HFFc6 (cell line): ENCODE data around the gene ESRRB. TPM values are rescaled to one million over a fixed set of nuclear protein-coding genes. Genes with fewer than 3 reads are reported as not detected.

Experiments
- DNase-seq: peaks from one replicate; pipeline ENCODE4 v3.0.0-alpha.2; 2018
- H3K27ac Mint-ChIP-seq: 2 replicates; pipeline ENCODE4 v1.8.0; 2020; ENCODE audit warnings: mild to moderate bottlenecking, mixed read lengths
- H3K27me3 Mint-ChIP-seq: 2 replicates; pipeline ENCODE4 v1.8.0; 2021; ENCODE audit warnings: mild to moderate bottlenecking, moderate library complexity, mixed read lengths; ENCODE audit not compliant: insufficient read depth
- H3K36me3 Mint-ChIP-seq: 2 replicates; pipeline ENCODE4 v1.8.0; 2021; ENCODE audit warnings: low read depth, mixed read lengths
- H3K4me1 Mint-ChIP-seq: 2 replicates; pipeline ENCODE4 v1.8.0; 2020; ENCODE audit warnings: low read depth, mixed read lengths
- H3K4me3 Mint-ChIP-seq: 2 replicates; pipeline ENCODE4 v1.8.0; 2020; ENCODE audit warnings: mild to moderate bottlenecking, moderate library complexity, mixed read lengths
- H3K9me3 Mint-ChIP-seq: 2 replicates; pipeline ENCODE4 v1.8.0; 2020; ENCODE audit warnings: mild to moderate bottlenecking, mixed read lengths
- CTCF ChIP-seq: fragments of 200-600 bp; sonication (generic); IDR thresholded peaks from 2 replicates; pipeline ENCODE4 v1.5.0; 2021; ENCODE audit warnings: antibody characterized with exemption, mild to moderate bottlenecking
- long read RNA-seq: library from polyadenylated mRNA; unstranded; transcript quantifications from one replicate; pipeline ENCODE4 v2.0.0, GENCODE V29; 2019
- total RNA-seq, 6 experiments: library from RNA; stranded (reverse); fragmentation: NEBNext Ultra II Directional; extraction: Animal tissue kit (Norgen Biotek cat#: 25700); gene quantifications; 2 replicates in 1 of 6; 3 replicates in 5 of 6; pipeline ENCODE4 v1.2.3, GENCODE V29; 2021

Gene ESRRB
- not detected for total RNA-seq
- long read RNA-seq, result 0 reads

DNA sequence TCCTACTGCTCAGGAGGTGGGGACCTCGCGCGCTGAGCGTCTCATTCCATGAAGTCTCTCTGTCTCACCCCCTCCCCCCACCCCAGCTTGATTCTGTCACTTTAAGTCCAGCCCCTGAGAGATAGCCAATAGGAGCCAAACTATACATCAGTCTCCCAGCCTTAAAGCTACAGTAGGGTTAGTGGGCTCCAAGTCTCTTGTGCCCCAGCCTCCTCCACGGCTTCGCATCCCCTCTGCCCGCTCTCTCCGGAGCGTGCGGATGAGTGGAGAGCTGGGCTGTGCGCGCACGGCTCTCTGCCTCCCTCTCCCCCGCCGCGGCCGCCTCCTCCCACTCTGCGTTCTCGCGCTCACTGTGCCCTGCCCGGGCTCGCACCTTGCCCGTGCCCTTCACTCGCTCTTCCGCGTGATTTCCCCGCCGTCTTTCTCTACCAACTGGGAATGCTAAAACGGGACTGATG, at the start of gene ESRRB:
Gene ESRRB (plus strand): TSS at position 191 of the 458 bp plus-strand sequence. CDS start 265 bp downstream, at position 456.
- no peak for TF ChIP-seq CTCF
- no peaks in the 10 kb centered on the region for H3K36me3 Mint-ChIP-seq
- peaks cover 7% of the 10 kb centered on the region for H3K4me1 Mint-ChIP-seq
- no peaks in the 10 kb centered on the region for H3K9me3 Mint-ChIP-seq
- H3K27ac Mint-ChIP-seq, result no peak within 1 kb of the TSS
- H3K4me3 Mint-ChIP-seq, result peak within 1 kb of the TSS; percentile 78
- DNase-seq, result no peak
- H3K27me3 Mint-ChIP-seq, result peaks cover 59% of the 10 kb centered on the region

DNA sequence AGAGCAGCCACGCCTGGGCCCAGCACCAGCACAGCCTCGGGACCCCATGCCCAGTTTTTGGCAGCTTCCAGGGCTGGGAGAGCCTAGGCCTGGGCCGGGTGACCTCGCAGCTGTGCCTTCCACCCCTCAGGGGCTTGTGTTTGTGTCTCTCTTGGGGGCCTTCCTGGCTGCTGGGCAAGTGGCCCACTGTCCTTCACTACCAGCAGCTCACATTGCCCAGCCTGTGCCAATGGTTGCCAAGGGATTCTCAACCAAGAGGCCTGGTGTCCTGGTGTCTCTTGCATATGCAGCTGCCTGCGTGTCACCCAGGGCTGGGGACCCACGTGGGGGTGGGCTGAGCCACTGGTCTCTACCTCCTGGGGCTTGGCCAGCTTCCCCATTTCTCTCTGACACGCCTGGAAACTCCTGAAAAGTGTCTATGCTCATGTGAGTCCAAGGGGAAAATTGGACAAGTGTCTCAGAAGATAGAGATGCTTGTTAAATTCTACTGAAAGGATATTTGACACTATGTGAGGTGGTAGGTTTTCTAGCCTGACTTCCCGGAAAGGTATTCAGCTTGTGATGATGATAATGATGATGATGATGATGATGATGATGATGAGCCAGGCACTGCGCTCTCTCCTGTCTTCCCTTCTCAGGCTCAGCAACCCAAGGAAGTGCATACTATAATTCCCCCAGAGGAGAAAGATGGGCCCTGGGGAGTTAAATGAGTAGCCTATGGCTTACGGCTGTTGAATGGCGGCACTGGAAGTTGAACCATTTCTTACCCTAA, 48.8 kb upstream of the ESRRB start:
- Mint-ChIP-seq H3K27ac (no peak overlapping the region), H3K36me3 (no peaks in the 10 kb centered on the region), H3K4me3 (no peak overlapping the region), H3K27me3 (peaks cover 59% of the 10 kb centered on the region), H3K9me3 (no peaks in the 10 kb centered on the region), H3K4me1 (no peaks in the 10 kb centered on the region)
- no peak for DNase-seq
- no peak for TF ChIP-seq CTCF

GRCh38 chr14:76328457-76329137, 47.3 kb upstream of the ESRRB start:
- no peak for TF ChIP-seq CTCF
- H3K27ac Mint-ChIP-seq, result no peak overlapping the region
- H3K36me3 Mint-ChIP-seq, result no peaks in the 10 kb centered on the region
- H3K27me3 Mint-ChIP-seq, result peaks cover 51% of the 10 kb centered on the region
- no peaks in the 10 kb centered on the region for H3K4me1 Mint-ChIP-seq
- H3K9me3 Mint-ChIP-seq, result no peaks in the 10 kb centered on the region
- DNase-seq, result no peak
- no peak overlapping the region for H3K4me3 Mint-ChIP-seq

DNA sequence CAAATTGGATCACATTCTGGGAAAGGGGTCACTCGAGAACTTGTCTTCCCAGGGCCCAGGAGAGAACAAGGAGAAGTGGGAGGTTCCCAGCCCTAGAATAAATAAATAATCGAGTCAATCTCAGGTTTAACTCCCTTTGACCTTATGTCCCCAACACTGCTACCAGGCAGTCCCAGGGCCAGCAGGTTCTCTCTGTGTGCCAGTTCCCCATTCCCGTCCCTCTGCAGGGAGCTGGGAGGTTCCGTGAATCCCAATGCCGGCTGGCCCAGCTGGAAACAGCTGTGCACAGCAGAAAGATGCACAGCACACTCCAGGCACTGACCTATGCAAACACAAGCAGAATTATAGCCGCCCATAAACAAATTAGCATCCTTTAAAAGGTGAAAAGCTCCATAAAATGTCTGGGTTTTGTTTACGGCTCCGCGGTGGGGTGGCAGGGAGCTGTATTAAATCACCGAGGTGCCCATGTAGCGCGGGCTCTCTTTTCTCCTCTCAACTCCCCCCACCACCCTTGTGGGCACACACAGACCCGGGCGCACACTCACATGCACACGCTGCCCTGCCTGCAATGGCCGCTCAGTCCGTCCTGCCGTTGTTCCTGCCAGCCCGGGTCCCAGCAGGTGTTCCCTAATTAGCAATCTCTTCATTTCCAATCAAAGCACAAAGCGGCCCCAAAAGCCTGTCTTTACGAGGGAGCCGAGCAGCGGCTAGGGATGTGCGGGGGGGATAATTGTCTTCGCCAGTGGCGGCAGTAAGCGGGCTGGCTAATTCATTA, 46.6 kb upstream of the ESRRB start:
- Mint-ChIP-seq H3K27ac (no peak overlapping the region), H3K4me3 (no peak overlapping the region), H3K27me3 (peaks cover 48% of the 10 kb centered on the region), H3K4me1 (no peaks in the 10 kb centered on the region), H3K36me3 (no peaks in the 10 kb centered on the region), H3K9me3 (no peaks in the 10 kb centered on the region)
- DNase-seq, result no peak
- TF ChIP-seq CTCF, result no peak

DNA sequence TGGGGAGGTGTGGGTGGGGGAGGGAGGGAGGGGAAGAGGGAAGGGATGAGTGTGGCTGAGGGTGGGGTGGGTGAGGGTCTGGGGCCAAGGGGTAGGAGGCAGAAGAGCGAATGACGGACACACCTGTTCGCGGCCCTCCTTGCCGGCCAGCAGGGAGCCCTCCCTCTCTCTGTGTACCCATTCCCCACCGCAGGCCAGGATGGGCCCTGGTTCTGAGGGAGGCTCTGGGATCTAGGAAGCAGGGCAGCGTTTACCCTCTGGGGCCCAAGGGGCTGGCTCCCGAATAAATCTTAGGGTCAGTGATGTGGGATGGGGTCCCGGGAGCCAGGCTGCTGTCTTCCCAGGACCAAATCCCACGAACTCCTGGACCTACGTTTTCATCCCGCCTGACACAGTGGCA, 46.0 kb upstream of the ESRRB start:
- no peak for TF ChIP-seq CTCF
- H3K27ac Mint-ChIP-seq, result no peak overlapping the region
- H3K4me1 Mint-ChIP-seq, result no peaks in the 10 kb centered on the region
- peaks cover 48% of the 10 kb centered on the region for H3K27me3 Mint-ChIP-seq
- no peaks in the 10 kb centered on the region for H3K9me3 Mint-ChIP-seq
- no peak overlapping the region for H3K4me3 Mint-ChIP-seq
- no peak for DNase-seq
- H3K36me3 Mint-ChIP-seq, result no peaks in the 10 kb centered on the region
